Lung (tissue), 12 donors: Measurements from ENCODE around the gene CDKL5. TPM values are rescaled to one million over a fixed set of nuclear protein-coding genes. Genes with fewer than 3 reads are reported as not detected.

Experiments used
- ATAC-seq: fragments of 200-7000 bp; cut with Tn5 transposase; one replicate; pipeline ENCODE4 v1.9.1; 2020; ENCODE audit warnings: moderate number of reproducible peaks; ENCODE audit not compliant: insufficient read depth, low FRiP score
- DNase-seq, 3 donors: peaks; one replicate each; pipeline ENCODE4 v3.0.0-alpha.2; 2013 to 2017
- H3K27ac ChIP-seq, 2 donors: one replicate each; pipeline ENCODE4 v1.5.1; 2013; ENCODE audit warnings: mild to moderate bottlenecking in 2 of 2, moderate library complexity in 2 of 2, control low read depth in 1 of 2, inconsistent platforms in 1 of 2, low read depth in 1 of 2, low read length in 1 of 2
- H3K27me3 ChIP-seq, 3 donors: one replicate each; pipeline ENCODE4 v1.5.1; 2013; ENCODE audit warnings: low read length in 2 of 3; ENCODE audit not compliant: control insufficient read depth in 3 of 3, insufficient read depth in 3 of 3
- H3K36me3 ChIP-seq, 4 donors: one replicate each; pipeline ENCODE4 v1.5.1; 2013; ENCODE audit warnings: low read length in 4 of 4, mild to moderate bottlenecking in 1 of 4, moderate library complexity in 1 of 4; ENCODE audit not compliant: control insufficient read depth in 4 of 4, insufficient read depth in 4 of 4
- H3K4me1 ChIP-seq, 5 donors: one replicate each; pipeline ENCODE4 v1.5.1; 2013; ENCODE audit warnings: low read length in 5 of 5, mild to moderate bottlenecking in 2 of 5, moderate library complexity in 1 of 5; ENCODE audit not compliant: control insufficient read depth in 5 of 5, insufficient read depth in 5 of 5
- H3K4me3 ChIP-seq: one replicate; pipeline ENCODE4 v1.5.1; 2013; ENCODE audit warnings: mild to moderate bottlenecking, control low read depth, moderate library complexity
- H3K9ac ChIP-seq, 2 donors: one replicate each; pipeline ENCODE4 v1.5.1; 2013; ENCODE audit warnings: low read length in 2 of 2, control low read depth in 1 of 2; ENCODE audit not compliant: insufficient read depth in 1 of 2
- H3K9me3 ChIP-seq, 4 donors: one replicate each; pipeline ENCODE4 v1.5.1; 2013; ENCODE audit warnings: low read length in 3 of 4, mild to moderate bottlenecking in 1 of 4, moderate library complexity in 1 of 4; ENCODE audit not compliant: control insufficient read depth in 4 of 4, insufficient read depth in 3 of 4
- whole genome bisulfite sequencing, 2 donors: extraction: QIAGEN DNeasy Blood & Tissue Kit; methylation state at CpG; one replicate each; pipeline ENCODE4 v1.1.7; 2013; 5-methylcytosine and 5-hydroxymethylcytosine counted together
- polyA plus RNA-seq, 2 donors: library from polyadenylated mRNA; stranded (reverse); fragments of 200-250 nt; gene quantifications; one replicate each; pipeline ENCODE4 v1.2.1, GENCODE V29; 2013
- total RNA-seq, 2 donors: library from RNA; depleted of rRNA in 1 of 2; stranded (reverse); fragments of >200 nt in 1 of 2; gene quantifications; one replicate each; pipeline ENCODE4 v1.2.1, GENCODE V29; 2014 to 2021
- TF ChIP-seq, protein P1 (sequence below): IDR thresholded peaks from 2 replicates; pipeline ENCODE4 v1.5.1; 2012; ENCODE audit warnings: mild to moderate bottlenecking; ENCODE audit errors: control extremely low read depth, extremely low read depth
- donor health status: control.
- donor health status: control.
- donor health status: Bipolar disorder and iron deficiency.
- donor health status: healthy.
- donor health status: DM: yes; HTN: yes; CAD: no.

Gene CDKL5
- total and polyA plus RNA-seq, 4 donors = 3.2 to 37.3 (median 16.3) TPM

DNA sequence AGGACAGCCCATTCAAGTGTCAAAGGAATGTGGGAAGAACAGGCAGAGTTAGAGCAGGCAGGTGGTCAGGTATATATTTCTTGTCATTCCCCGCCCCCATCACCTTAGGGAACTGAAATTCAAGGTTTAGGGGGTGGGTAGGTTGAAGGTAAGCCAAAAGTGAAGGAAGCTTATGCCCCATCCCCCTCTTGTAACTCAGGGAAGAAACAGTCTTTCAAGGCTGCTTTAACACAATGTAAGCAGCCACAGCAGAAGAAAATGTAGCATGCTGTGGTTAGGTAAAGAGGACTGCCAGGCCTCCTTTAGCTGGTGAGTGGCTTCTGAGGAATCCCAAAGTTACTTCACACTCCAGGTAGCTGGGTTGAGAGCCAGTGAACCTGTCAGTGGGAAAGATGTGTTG lies 124.2 kb downstream of the CDKL5 start:
- H3K27ac ChIP-seq = no peak overlapping the region
- H3K9me3 ChIP-seq = no peaks in the 10 kb centered on the region
- no peak for ATAC-seq
- peaks cover 0 to 26% (median 9%) of the 10 kb centered on the region in 3 donors for H3K27me3 ChIP-seq
- H3K36me3 ChIP-seq = no peaks in the 10 kb centered on the region
- H3K9ac ChIP-seq = no peak overlapping the region
- 58 to 92% methylated on average over 1 of the region's 1 CpG for WGBS, 2 donors
- no peaks in the 10 kb centered on the region for H3K4me1 ChIP-seq
- peak in 1 of 3 donors; percentile 6 for DNase-seq
- H3K4me3 ChIP-seq = no peak overlapping the region
- TF ChIP-seq, protein P1, sequence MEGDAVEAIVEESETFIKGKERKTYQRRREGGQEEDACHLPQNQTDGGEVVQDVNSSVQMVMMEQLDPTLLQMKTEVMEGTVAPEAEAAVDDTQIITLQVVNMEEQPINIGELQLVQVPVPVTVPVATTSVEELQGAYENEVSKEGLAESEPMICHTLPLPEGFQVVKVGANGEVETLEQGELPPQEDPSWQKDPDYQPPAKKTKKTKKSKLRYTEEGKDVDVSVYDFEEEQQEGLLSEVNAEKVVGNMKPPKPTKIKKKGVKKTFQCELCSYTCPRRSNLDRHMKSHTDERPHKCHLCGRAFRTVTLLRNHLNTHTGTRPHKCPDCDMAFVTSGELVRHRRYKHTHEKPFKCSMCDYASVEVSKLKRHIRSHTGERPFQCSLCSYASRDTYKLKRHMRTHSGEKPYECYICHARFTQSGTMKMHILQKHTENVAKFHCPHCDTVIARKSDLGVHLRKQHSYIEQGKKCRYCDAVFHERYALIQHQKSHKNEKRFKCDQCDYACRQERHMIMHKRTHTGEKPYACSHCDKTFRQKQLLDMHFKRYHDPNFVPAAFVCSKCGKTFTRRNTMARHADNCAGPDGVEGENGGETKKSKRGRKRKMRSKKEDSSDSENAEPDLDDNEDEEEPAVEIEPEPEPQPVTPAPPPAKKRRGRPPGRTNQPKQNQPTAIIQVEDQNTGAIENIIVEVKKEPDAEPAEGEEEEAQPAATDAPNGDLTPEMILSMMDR = no peak

DNA sequence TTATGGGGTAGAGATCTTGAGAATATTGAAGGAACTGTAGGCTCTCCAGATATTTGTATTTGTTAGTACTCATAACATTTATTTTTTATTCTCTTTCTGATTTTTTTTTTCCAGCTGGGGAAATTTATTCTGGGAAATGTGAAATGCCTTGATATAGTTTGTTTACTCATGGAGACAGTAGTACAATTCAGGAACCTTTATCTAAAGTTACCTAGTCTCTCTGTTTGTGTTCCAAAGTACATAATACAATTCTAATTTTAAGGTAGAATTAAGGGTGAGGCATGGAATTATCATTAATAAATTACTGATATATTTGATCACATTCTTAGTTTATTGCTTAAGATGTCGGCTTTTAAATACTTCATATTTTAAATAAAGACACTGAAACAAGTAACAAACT lies 132.5 kb downstream of the CDKL5 start:
- ATAC-seq (no peak), DNase-seq (no peak)
- Histone ChIP-seq H3K9me3 (no peaks in the 10 kb centered on the region), H3K27me3 (peaks cover 0 to 3% (median 3%) of the 10 kb centered on the region in 3 donors), H3K27ac (no peak overlapping the region), H3K9ac (no peak overlapping the region), H3K4me3 (no peak overlapping the region), H3K4me1 (no peaks in the 10 kb centered on the region), H3K36me3 (no peaks in the 10 kb centered on the region)
- WGBS, 2 donors = 81 to 96% methylated on average over 1 of the region's 1 CpG
- TF ChIP-seq, protein P1 = no peak

DNA sequence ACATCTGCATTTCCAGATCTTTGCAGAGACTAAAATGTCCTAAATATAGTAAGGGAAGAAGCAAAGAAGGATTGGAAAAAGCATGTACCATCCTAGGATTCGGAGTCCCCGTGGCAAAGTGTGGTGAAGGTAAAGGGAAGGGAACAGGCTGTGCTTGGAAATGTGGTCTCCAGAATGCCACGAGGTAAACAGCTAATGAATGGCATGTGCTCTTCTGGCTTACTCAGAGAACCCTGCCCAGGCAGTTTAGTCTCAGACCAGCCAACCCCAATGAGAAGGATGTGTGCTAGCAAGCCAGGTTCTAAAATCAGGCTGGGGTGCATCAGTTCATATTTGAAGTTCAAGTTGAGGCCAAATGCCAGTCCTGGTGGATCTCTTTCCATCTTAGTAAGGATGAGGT lies 133.4 kb downstream of the CDKL5 start:
- Histone ChIP-seq H3K9ac (no peak overlapping the region), H3K4me1 (no peaks in the 10 kb centered on the region), H3K27me3 (peaks cover 0 to 3% (median 3%) of the 10 kb centered on the region in 3 donors), H3K36me3 (no peaks in the 10 kb centered on the region), H3K9me3 (no peaks in the 10 kb centered on the region), H3K27ac (no peak overlapping the region), H3K4me3 (no peak overlapping the region)
- ATAC-seq = no peak
- TF ChIP-seq, protein P1 = no peak
- DNase-seq = no peak
- WGBS, 2 donors = 76 to 91% methylated on average over 3 of the region's 3 CpGs

DNA sequence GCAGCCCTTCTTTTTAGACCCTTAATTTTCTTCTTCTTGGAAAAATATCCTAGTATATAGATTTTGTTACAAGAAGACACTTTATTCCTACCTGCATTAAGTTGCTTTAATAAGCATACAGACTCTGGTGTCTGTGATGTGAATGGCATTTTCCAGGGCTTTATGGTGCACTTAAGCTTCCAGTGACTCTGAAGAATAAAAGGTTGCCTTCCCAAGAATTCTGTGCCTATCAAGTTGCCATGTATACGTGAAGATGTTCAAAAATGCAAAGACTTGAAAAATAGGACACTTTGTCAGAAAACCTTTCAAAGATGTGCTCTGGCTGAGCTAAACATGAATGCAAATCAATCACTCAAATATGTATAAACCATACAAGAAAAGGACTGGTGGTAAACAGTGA lies 135.6 kb downstream of the CDKL5 start:
- peaks cover 0 to 6% (median 6%) of the 10 kb centered on the region in 3 donors for H3K27me3 ChIP-seq
- H3K36me3 ChIP-seq = no peaks in the 10 kb centered on the region
- no peak overlapping the region for H3K4me3 ChIP-seq
- no peak for ATAC-seq
- H3K9ac ChIP-seq = no peak overlapping the region
- no peak overlapping the region for H3K27ac ChIP-seq
- TF ChIP-seq, protein P1 = no peak
- 80 to 100% methylated on average over 1 of the region's 1 CpG for WGBS, 2 donors
- H3K4me1 ChIP-seq = no peaks in the 10 kb centered on the region
- no peak for DNase-seq
- no peaks in the 10 kb centered on the region for H3K9me3 ChIP-seq
